ENCODE measurements around the gene TMEM53.

The TMEM53 gene

DNA sequence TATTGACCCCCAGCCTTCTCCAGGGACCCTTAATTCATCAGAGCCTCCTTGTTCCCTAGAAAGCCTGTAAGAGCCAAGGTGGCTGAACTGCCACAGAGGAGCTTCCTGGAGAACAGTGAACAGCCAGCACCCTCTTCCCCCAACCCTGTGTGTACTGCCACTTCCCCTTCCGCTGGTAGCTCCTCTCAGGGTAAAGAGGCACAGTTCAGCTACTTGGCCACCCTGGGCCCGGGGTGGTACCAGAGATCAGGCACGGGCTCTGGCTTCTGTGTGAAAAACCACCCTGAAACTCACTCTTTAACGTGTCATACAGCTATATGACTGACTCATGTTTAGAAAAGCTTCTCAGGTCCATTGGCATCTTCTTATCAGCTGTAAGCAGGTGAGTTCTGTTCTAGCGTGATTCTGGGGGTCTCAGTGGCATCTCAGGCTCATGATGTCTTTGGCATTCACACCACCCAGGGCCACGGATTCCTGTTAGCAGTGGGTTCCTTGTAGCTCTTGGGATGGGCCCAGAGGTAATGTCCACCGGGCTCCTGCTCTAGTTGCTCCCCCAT is 22.6 kb upstream of the TMEM53 start:
- no peak for DNase-seq

DNA sequence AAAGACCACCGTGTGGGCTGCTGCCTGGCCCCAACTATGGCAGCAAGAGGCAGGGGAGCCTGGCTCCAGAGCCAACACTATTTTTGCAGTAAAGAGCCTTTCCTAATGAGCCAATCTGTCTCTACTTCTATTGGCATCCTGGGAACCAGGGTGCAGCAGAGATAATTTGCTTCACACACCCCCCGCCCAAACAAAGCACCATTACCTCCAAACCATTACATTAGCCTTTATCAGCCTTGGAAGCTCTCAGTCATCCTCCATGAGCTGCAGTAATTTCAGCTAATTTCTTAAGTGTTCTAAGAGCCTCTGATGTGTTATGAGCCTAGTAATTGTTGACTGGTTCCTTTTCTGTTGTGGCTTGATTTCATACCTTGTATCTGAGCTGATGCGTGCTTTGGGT is 21.8 kb upstream of the TMEM53 start:
- DNase-seq: no peak

DNA sequence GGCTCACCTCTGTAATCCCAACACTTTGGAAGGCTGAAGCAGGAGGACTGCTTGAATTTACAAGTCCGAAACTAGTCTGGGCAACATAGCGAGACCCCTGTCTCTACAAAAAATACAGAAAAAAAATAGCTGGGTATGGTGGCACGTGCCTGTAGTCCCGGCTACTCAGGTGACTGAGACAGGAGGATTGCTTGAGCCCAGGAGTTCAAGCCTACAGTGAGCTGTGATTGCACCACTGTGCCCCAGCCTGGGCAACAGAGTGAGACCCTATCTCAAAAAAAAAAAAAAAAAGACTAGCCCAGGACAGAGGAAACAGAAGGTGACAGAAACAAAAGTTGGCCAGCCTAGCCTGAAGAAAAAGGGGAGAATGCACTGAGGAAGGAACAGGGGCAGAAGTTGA is 21.4 kb upstream of the TMEM53 start:
- DNase-seq: no peak

DNA sequence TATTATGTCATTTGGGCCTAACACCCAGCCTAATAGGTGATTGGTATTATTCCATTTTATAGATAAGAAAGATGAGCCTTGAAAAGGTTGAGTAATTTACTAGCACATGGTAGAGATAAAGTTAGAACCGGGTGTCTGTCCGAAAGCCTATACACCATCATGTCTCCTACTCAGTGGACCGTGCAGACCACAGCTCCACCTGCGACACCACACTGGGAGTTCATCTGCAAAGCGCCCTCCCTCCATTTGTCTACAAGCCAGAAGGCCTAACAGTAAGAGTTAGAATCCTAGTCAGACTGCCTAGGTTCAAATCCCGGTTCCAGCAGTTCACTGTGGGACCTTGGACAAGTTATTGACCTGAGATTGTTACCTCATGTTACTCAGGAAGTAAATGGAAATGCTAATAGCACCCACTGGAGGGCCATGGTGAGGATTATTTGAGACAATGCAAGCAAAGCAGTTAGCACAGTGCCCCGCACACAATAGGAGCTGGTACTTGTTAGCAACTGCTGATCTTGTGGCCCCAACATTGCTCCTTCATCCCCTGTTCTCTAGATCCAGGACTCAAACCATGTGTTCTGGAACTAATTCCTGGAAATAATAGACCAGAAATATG is 20.7 kb upstream of the TMEM53 start:
- DNase-seq: no peak

DNA sequence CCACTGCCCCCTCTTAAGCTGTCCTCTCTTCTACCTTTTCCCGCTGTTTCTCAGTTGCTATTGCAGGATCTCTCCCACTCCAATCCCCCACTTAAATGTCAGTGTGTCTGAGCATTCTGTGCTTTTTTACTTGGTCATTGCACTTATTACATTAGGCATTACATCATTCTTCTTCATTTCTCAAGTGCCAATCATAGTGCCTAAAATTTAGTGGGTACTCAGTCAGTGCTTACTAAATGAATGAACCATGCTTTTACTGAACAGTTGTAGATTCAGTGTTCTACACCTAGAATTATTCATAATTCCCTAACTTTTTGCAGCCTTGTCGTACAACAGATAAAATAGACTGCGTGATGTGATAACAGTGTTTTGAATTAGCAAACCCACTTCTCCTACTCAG is 19.6 kb upstream of the TMEM53 start:
- DNase-seq: no peak

DNA sequence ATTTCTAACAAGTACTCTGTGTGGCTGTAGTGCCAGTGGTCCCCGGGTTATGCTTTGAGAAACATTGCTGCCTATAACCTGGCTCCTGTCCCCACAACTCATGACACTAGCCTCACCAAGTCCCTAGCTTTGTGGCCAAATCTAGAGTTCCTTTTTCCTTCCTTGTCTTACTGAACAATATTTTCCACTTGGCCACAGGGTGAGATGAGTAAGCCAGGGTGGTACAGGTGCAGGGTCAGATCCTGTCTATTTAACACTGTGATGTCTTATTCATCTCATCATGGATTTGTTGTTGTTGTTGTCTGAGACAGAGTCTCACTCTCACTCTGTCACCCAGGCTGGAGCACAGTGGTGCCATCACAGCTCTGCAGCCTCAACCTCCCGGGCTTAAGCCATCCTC is 18.9 kb upstream of the TMEM53 start:
- no peak for DNase-seq

DNA sequence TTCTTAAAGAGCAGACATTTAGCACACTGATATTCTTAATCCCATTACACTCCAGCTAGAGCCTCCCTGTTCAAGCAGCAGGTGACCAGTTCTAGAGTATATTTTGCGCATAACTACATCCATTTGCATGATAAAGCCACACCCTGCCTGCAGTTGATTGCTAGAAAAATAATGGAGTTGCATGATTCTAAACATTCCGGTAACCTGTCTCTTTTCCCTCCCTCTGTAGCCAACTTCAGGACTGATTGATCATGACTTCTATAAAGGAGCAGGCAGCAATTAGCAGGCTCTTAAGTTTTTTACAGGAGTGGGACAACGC is 15.1 kb upstream of the TMEM53 start:
- DNase-seq: no peak

DNA sequence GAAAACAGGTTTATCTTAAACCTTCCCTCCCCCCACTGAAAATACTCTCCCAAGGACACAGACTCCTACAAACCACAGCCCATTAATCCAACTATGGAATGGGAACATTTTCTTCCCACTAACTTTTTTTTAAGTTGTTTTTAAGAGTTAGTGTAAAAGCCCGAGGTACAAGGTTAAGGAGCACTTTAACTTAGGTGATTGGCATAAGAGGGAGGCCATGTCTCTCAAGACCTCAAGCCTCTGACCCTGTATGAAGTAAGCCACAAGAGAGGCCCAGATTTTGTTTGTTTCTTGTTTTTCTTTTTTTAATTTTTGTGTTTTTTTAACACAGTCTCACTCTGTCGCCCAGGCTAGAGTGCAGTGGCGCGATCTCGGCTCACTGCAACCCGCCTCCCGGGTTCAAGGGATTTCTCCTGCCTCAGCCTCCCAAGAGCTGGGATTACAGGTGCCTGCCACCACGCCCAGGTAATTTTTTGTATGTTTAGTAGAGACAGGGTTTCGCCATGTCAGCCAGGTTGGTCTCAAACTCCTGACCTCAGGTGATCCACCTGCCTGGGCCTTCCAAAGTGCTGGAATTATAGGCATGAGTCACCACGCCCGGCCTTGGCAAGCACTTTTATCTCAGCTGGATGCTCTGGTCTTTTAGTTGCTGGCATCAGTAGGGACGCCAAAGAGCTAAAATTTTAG is 14.6 kb upstream of the TMEM53 start:
- no peak for DNase-seq

DNA sequence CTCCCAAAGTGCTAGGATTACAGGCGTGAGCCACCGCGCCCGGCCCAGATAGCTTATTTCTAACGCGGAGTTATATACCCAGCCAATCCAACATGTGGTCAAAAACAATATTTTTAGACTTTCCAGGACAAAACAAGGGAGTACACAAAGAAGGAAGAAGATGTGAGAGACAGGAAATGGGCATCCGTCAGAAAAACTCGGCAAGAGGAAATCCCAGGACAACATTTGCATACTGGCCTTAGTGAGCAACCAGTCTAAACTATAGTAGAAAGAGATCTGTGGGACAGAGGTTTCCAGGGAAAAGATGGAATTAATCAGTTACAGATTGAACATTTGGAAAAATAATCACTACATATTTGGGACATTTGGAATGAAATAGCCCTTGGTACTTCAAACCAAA is 11.6 kb upstream of the TMEM53 start:
- no peak for DNase-seq

DNA sequence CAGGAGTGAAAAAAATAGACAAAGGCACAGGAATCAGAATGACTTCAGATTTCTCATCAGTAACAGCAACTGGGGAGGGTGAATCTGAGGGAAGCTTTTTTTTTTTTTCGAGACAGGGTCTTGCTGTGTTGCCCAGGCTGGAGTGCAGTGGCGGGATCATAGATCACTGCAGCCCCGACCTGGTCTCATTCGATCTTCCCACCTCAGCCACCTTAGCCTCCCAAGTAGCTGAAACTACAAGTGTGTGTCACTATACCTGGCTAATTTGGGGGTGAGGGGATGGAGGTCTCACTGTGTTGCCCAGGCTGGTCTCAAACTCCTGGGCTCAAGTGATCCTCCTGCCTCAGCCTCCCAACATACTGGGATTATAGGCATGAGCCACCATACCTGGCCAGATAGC is 10.9 kb upstream of the TMEM53 start:
- no peak for DNase-seq

DNA sequence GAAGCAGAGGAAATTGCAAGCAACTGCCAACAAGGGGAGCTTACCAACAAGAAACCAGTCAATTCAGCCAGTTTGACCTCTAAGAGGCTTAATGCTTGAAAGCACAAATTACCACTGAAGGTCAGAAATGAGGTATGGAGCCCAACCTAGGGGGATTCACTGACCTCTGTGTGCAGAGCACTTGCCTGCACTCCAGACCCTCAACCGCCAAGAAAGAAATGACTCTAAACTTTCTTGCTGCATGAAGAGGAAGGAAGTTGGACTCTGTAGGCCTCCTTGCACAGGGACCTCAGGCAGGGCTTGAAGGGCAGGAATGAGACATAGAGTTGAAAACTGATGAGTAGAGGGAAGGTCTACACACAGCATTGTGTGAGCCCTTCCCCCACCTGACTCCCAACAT is 10.2 kb upstream of the TMEM53 start:
- DNase-seq: no peak

DNA sequence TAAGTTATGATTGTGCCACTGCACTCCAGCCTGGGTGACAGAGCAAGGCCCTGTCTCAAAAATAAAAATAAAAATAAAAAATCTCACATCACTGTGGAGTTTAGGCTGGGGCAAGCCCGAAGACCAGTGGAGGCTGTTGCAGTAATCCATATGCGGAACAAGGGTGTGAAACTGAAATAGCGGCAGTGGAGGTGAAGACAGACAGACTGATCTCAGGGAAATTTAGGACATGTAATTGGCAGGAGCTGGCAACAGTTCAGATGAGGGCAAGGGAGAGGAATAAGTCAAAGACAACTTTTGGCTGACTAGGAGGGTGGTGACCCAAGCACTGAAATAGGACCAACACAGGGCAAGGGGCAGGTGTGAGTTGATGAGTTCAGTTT is 8.6 kb upstream of the TMEM53 start:
- DNase-seq: no peak

DNA sequence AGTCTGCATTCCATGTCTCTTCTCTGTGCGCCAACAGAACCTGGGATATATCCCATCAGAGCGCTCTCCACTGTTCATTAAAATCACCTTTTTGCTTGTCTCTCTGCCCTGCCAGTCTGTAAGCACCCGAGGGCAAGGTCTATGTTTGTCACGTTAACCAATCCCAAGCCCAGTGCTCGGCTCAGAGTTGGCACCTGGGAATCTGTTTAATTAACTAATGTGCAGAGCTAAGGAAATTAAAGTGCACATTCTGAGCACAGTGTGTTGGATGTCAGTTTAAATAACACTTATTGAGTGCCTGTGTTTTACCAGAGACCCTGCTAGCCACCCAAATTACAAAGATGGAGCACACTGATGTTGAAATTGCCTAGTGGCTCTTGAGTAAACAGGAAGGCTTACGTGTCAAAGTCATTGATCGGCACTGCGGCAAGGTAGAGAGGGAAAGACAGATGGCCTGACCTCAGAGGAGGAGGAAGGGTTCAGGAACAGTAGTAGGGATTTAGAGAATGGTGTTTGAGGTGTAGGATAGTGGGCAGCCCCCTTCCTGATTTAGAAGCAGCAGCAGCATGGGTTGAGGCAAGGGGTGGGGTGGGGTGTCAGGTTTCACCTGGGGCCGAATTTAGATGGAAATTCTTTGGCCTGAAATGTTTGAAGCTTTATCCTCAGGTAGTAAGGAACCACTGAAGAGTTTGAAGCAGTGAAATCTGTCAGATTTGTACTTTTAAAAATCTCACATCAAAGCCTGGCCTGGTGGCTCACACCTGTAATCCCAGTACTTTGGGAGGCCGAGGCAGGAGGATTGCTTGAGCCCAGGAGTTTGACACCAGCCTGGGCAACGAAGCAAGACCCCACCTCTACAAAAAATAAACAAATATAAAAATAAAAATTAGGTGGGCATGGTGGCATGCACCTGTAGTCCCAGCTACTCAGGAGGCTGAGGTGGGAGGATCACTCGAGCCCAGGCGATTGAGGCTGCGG is 7.9 kb upstream of the TMEM53 start:
- DNase-seq: no peak

DNA sequence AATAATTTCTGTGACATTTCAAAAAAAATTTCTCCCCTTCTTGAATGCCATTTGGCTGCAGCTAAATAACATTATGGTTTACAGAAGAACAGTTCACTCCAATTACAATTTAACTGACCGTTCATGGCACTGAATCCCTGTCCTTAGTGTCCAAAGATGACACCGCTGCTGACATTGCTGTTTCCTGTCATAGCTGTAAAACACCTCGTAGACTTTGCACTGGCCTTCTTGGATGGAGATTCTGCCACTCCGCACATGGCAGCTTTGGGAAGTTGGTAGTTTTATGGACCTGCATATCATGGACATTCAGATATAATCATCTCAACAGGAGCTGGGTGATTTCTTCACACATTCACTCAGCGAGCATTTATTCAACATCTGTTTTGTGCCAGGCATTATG is 5.2 kb upstream of the TMEM53 start:
- DNase-seq: no peak

DNA sequence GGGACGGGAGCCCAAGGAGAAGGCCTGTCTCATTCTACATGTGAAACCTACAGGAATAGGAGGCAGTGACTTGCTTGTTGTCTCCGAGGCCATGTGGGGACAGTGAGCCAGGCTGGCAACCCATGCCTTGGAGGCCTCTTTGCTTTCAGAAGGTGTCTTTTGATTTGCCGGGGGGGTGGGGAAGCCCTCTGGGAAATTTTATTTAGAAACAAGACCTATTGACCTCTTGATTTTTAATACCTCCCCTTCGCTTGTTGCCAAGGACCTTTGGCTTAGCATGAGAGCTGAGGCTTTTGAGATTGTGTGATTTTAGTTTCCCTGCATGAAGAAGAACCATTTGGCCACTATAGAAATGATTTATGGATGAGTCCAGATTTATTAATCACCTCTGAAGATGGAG is 4.3 kb upstream of the TMEM53 start:
- DNase-seq: no peak

DNA sequence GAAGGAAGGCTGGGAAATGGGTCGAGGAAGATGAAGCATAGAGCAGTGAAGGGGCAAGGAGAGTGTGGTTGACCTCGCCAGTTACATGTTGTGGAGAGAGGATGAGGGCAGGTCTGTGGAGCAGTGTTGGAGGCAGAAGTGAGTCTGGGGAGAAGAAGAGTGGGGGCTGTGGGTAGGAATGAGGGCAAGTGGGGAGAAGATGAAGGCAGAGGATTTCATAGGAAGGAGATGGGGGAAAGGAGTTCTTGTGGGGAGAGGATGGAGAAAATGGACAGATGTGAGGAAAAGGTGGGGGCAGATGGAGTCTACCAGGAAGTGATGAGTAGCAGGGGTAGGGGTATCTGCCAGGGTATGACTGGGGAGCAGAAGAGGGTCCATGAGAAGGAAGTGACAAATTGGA is 3.8 kb upstream of the TMEM53 start:
- DNase-seq: no peak

DNA sequence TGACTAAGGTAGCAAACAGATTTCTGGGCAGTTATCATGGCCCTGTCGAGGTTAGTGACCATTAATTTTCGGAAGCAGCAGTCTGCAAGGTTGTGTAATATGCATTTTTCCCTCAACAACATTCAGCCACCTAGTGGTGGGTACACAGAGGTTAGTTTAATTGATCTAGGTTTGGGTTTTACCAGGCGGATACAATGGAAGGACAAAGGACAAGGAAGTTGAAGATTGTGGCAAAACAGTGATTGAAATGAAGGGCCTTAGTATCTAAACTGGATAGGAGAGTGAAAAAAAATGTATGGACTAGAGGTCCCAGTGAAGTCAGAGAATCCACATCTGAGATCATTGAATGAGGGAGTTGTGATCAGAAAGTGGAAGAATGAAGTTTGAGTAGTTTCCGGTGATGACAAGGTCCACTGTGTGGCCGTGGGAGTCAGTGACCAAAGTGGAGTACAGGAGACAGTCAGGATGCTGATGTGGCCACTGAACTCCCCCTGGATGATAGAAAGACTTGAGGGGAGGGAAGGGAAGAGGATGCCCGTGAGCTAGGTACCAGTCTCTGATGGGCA is 3.0 kb upstream of the TMEM53 start:
- no peak for DNase-seq

DNA sequence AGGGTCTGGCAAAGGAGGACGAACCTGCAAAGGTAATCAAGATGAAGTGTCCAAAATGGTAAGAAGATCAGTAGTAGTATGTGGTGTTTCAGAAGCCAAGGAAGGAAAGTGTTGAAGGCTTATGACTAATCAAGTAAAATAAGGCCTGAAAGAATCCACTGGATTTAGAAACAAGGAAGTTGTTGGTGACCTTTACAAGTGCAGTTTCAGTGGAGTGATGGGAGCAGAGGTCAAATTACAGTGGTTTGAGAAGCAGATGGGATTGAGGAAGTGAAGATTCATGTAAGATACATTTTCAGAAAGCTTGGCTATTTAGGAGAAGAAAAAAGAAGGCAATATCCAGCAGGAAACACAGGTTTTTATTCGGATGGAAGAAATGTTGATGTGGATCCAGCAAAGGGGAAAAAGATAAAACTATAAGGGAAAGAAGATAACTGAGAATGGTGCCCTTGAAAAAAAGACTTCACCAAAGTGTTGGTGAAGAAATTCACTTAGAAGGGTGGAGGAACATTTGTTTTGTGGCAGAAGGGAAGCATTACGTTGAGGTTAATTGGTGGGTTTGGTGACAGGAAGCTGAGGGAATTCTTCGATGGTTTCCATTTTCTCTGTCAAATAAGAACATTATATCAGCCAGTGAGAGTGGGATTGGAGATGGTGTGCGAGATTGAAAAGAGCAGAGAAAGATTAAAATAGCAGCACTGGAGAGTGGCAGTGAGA is 2.4 kb upstream of the TMEM53 start:
- peak; percentile 17 for DNase-seq

DNA sequence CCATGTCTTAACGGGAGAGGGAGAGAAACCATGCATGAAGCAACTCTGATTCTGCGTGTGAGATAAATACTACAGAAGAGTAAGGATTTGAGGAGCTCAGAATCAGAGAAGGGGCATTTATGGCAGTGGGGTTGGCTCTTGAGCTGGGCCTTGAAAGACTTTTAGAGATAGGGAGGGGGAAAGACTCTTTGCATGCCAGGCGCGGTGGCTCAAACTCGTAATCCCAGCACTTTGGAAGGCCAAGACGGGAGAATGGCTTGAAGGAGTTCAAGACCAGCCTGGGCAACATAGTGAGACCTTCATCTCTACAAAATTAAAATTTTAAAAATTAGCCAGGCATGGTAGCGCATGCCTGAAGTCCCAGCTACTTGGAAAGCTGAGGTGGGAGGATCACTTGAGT is 905 bp upstream of the TMEM53 start:
- no peak for DNase-seq

DNA sequence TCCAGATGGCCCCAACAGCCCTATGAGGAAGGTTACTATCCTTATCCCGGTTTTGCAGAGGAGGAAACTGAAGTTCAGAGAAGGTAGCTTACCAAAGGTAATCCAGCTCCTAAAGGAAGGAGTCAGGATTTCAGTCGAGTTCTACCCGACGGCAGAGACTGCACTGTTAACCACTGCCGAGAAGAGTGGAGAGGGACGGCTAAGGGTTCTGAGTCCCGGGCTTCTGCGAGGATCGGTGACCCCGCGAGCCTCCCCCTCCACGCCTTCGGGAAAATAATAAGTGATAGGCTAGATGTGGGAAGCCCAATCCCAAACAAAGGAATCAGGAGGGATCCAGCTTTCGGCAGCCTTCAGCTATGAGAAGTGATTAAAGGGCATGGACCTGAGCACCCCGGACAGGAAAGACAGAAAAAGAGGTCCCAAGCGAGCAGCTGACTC is 587 bp downstream of the TMEM53 start:
- no peak for DNase-seq

DNA sequence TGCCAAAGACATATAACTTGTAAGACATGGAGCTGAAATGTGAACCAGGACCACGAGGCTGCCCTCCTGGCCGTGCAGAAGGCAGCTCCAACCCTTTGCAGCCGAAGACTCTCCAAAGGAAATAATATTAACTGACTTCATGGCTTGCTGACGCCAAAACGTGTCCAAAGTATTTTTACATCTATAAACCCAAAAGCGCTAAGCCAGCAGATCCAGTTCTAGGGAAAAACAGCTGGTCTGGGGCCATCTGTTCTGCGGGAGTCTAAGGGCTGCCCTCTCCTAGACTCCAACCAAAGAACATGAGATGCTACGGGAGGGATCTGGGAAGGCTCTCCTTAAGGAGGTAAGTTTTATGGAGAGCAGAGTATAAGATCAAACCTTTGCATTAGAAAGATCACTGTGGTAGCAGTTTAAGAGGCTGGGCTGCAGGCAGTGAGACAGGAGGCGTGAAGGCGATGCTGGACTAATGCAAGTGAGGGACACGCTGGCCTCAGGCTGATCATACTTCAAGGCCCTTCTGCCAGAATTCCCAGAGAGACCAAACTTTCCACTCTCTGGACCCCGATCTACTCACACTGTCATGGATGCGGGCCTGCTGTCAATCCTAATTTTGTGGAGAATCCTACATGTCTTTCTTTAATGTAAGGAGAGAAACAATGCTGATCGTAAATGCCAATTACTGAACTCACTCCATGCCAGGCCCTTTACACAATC is 1.2 kb downstream of the TMEM53 start:
- DNase-seq: no peak
